ENCODE measurements around the gene H19.

The H19 gene

DNA sequence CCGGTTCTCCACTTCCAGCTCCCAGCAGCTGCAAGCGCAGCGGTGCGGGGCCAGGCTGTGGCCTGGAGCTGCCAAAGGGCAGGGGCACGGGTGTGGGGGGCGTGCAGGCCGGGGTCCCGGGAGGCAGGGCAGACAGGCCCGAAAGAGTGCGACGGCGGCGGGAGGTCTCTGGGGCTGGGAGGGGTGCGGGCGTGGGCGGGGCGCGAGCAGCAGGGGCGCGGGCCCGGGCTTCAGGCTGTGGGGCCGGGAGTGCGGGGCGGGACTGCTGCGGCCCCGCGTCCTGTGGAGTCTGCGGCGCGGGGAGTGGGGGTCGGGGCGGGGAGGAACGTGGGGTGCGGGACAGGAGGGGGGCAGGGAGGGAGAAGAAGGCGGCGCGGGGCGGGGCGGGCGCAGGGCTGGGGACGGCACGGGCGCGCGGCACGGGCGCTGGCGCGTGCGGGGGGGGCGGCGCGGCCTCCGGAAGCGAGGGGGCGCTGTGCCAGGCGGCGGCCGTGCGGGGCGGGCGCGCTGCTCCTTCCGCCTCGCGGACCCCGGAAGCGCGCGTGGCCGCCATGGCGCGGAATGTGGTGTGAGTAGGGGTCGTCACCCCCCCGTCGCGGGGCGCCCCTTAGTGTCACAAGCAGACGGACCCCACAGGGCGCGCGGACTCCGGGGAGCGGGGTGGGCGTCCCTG lies 50.7 kb downstream of the H19 start, which contains the start of gene MRPL23:
Gene MRPL23, plus strand, starts transcription at position 521 of the 673 bp plus-strand sequence. Its CDS starts 31 bp downstream, at position 552.
- DNase-seq, result peak; percentile 23

Measured in activated T-cell treated with anti-CD3 and anti-CD28 coated beads for 4 hours (primary cell).